DND-41 (cell line): ENCODE results near the gene CIZ1.

Source experiments
- ATAC-seq: fragments of 200-7000 bp; cut with Tn5 transposase; 3 replicates; pipeline ENCODE4 v1.9.1; 2021; ENCODE audit warnings: low read depth; ENCODE audit not compliant: insufficient read depth
- DNase-seq: peaks from one replicate; pipeline ENCODE4 v3.0.0-alpha.2; 2020
- H2AFZ ChIP-seq: 2 replicates; pipeline ENCODE4 v1.6.0; 2012; ENCODE audit warnings: low read depth, low read length
- H3K27ac ChIP-seq: 2 replicates; pipeline ENCODE4 v1.5.1; 2012; ENCODE audit warnings: low read length, inconsistent platforms
- H3K27me3 ChIP-seq: fragments of 200-600 bp; sonication (generic); 2 replicates; pipeline ENCODE4 v1.6.0; 2012; ENCODE audit warnings: low read length, mild to moderate bottlenecking, inconsistent platforms; ENCODE audit not compliant: insufficient read depth, poor library complexity
- H3K36me3 ChIP-seq: 2 replicates; pipeline ENCODE4 v1.5.1; 2012; ENCODE audit warnings: low read length, inconsistent platforms; ENCODE audit not compliant: insufficient read depth
- H3K4me1 ChIP-seq: 2 replicates; pipeline ENCODE4 v1.5.1; 2012; ENCODE audit warnings: mild to moderate bottlenecking, low read length; ENCODE audit not compliant: insufficient read depth
- H3K4me2 ChIP-seq: 2 replicates; pipeline ENCODE4 v1.6.0; 2012; ENCODE audit warnings: mild to moderate bottlenecking, moderate library complexity, low read length, inconsistent platforms; ENCODE audit not compliant: insufficient read depth
- H3K4me3 ChIP-seq, 2 experiments: fragments of 200-600 bp in 1 of 2; shearing (Covaris generic) in 1 of 2; 2 replicates each; pipeline ENCODE4 v1.5.1; 2012 to 2016; ENCODE audit warnings: inconsistent platforms in 2 of 2, low read length in 2 of 2, mild to moderate bottlenecking in 2 of 2, low read depth in 1 of 2, moderate library complexity in 1 of 2
- H3K79me2 ChIP-seq: 2 replicates; pipeline ENCODE4 v1.6.0; 2012; ENCODE audit warnings: low read length, inconsistent platforms; ENCODE audit not compliant: insufficient read depth
- H3K9ac ChIP-seq: 2 replicates; pipeline ENCODE4 v1.6.0; 2012; ENCODE audit warnings: low read depth, mild to moderate bottlenecking, inconsistent platforms, low read length, moderate library complexity
- H3K9me3 ChIP-seq: 2 replicates; pipeline ENCODE4 v1.5.1; 2012; ENCODE audit warnings: low read length, moderate library complexity, mild to moderate bottlenecking, inconsistent platforms; ENCODE audit not compliant: insufficient read depth, severe bottlenecking
- H4K20me1 ChIP-seq: 2 replicates; pipeline ENCODE4 v1.6.0; 2012; ENCODE audit warnings: low read length; ENCODE audit not compliant: insufficient read depth
- EZH2 ChIP-seq: IDR thresholded peaks from 3 replicates; pipeline ENCODE4 v1.6.1; 2012; ENCODE audit warnings: borderline replicate concordance, low read depth, mild to moderate bottlenecking, moderate library complexity, low read length, inconsistent platforms; ENCODE audit not compliant: severe bottlenecking
- TF ChIP-seq, protein P1 (sequence below): IDR thresholded peaks from 2 replicates; pipeline ENCODE4 v1.5.1; 2012; ENCODE audit warnings: borderline replicate concordance, low read length, moderate library complexity, mild to moderate bottlenecking; ENCODE audit not compliant: poor library complexity, severe bottlenecking; ENCODE audit errors: extremely low read depth

The CIZ1 gene

DNA sequence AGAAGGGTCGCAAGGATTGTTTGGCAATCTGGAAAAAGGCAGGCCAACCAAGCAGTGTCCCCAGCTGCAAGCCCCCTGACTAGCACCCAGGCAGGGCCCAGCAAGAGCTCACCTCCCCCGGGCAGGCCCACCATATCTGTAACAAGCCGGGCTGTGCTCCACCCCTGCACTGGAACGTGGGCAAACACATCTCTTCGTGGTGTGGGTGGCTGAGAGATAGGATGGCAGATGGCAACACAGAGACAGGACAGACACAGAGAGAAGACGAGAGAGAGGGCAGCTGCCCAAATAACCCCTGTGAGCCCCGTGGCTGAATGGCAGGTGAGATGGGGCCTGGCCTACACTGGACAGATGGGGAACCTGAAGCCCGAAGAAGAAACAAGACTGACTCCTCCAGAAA is 21.9 kb downstream of the CIZ1 start:
- H3K9ac ChIP-seq: no peak overlapping the region
- no peak overlapping the region for H2AFZ ChIP-seq
- DNase-seq (no peak), ATAC-seq (no peak)
- no peak for TF ChIP-seq EZH2
- TF ChIP-seq, protein P1, sequence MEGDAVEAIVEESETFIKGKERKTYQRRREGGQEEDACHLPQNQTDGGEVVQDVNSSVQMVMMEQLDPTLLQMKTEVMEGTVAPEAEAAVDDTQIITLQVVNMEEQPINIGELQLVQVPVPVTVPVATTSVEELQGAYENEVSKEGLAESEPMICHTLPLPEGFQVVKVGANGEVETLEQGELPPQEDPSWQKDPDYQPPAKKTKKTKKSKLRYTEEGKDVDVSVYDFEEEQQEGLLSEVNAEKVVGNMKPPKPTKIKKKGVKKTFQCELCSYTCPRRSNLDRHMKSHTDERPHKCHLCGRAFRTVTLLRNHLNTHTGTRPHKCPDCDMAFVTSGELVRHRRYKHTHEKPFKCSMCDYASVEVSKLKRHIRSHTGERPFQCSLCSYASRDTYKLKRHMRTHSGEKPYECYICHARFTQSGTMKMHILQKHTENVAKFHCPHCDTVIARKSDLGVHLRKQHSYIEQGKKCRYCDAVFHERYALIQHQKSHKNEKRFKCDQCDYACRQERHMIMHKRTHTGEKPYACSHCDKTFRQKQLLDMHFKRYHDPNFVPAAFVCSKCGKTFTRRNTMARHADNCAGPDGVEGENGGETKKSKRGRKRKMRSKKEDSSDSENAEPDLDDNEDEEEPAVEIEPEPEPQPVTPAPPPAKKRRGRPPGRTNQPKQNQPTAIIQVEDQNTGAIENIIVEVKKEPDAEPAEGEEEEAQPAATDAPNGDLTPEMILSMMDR: no peak
- H3K79me2 ChIP-seq: no peaks in the 10 kb centered on the region
- H4K20me1 ChIP-seq: no peaks in the 10 kb centered on the region
- H3K4me2 ChIP-seq: no peak overlapping the region
- H3K27me3 ChIP-seq: no peaks in the 10 kb centered on the region
- H3K4me3 ChIP-seq: no peak overlapping the region
- peaks cover 51% of the 10 kb centered on the region for H3K36me3 ChIP-seq
- H3K4me1 ChIP-seq: no peaks in the 10 kb centered on the region
- H3K27ac ChIP-seq: no peak overlapping the region
- H3K9me3 ChIP-seq: no peaks in the 10 kb centered on the region

DNA sequence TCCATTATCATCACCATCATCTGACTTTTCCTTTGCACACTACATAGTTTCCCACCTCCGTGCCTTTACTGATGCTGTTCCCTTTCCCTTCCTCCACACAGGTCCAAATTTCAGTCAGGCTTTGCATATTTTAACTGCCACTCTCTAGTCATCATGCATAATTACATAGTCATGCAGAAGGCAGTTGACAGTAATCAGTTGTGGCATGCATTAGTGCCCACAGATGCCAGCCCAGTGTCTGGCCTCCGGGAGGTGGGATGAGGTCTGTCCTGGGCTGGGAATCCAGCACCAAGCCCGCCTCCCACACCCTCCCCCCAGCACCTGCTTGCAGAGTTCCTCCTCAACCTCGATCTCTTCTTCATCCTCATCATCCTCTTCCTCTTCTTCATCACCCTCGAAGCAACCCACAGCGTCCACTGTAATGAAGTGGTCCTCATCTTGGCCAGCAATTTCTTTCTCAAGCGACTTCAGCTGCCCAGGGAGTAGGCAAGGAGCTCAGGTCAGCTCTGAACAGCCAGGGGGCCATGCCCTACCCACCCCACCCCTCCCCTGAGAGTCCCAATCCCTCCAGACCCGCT is 22.6 kb downstream of the CIZ1 start:
- no peaks in the 10 kb centered on the region for H3K27me3 ChIP-seq
- H3K4me2 ChIP-seq: no peak overlapping the region
- H3K9me3 ChIP-seq: no peaks in the 10 kb centered on the region
- no peak overlapping the region for H2AFZ ChIP-seq
- H3K27ac ChIP-seq: no peak overlapping the region
- H3K9ac ChIP-seq: no peak overlapping the region
- peaks cover 53% of the 10 kb centered on the region for H3K36me3 ChIP-seq
- H4K20me1 ChIP-seq: no peaks in the 10 kb centered on the region
- H3K4me3 ChIP-seq: no peak overlapping the region
- no peaks in the 10 kb centered on the region for H3K4me1 ChIP-seq
- ATAC-seq: no peak
- DNase-seq: no peak
- TF ChIP-seq, protein P1: no peak
- no peak for TF ChIP-seq EZH2
- H3K79me2 ChIP-seq: no peaks in the 10 kb centered on the region

DNA sequence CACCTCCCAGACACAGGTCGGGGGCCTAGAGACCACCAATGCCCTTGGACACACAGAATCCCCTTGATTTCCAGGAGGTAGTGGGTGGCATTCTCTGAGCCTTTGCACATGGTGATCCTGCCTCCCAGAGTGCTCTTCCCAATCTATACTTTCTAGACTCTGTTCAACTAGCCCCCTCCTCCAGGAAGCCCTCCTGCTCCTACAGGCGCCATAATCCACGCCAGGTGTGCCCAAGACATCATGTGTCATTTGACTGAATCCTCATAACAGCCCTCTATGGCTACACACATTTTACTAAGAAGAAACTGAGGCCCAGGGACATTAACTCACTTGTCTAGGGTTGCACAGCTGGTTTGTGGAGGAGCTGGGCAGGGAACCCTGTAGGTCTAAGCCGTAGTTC is 24.2 kb downstream of the CIZ1 start:
- no peak for TF ChIP-seq EZH2
- TF ChIP-seq, protein P1: no peak
- H3K79me2 ChIP-seq: 0 out of 2 replicates have a peak, but pooled peaks cover under 1% of the 10 kb centered on the region
- ATAC-seq: no peak
- no peak for DNase-seq
- peaks cover 13% of the 10 kb centered on the region; the same call in 1 of the 2 replicates for H4K20me1 ChIP-seq
- no peak overlapping the region for H3K9ac ChIP-seq
- H2AFZ ChIP-seq: no peak overlapping the region
- no peaks in the 10 kb centered on the region for H3K27me3 ChIP-seq
- no peaks in the 10 kb centered on the region for H3K9me3 ChIP-seq
- H3K4me2 ChIP-seq: no peak overlapping the region
- H3K4me3 ChIP-seq: no peak overlapping the region
- H3K27ac ChIP-seq: no peak overlapping the region
- peaks cover 3% of the 10 kb centered on the region; the same call in 1 of the 2 replicates for H3K4me1 ChIP-seq
- peaks cover 70% of the 10 kb centered on the region for H3K36me3 ChIP-seq
